SK-N-SH (cell line): ENCODE data around the gene SAP30L. TPM values are rescaled to one million over a fixed set of nuclear protein-coding genes. Genes with fewer than 3 reads are reported as not detected.

Source experiments
- CTCF ChIA-PET: fragments of 300-600, 350-600 bp; formaldehyde crosslinking; extraction: SDS; loops from one replicate; lab custom pipeline; 2021; lab: Yijun Ruan, JAX
- POLR2A ChIA-PET: fragments of 350-600 bp; sonication (Branson Sonifier 250); formaldehyde crosslinking; extraction: SDS; loops from one replicate; lab custom pipeline; 2020; ENCODE audit warnings: antibody characterized with exemption, inconsistent platforms; lab: Yijun Ruan, JAX
- DNase-seq: peaks from one replicate; pipeline ENCODE4 v3.0.0; 2012
- H2AFZ ChIP-seq: fragments of 200-600 bp; sonication (generic); 2 replicates; pipeline ENCODE4 v1.8.1; 2016; ENCODE audit warnings: antibody characterized with exemption, mild to moderate bottlenecking, low read depth
- H3F3A ChIP-seq: fragments of 200-600 bp; sonication (generic); replicated peaks from 2 replicates; pipeline ENCODE3; 2016; ENCODE audit warnings: antibody characterized with exemption, mild to moderate bottlenecking; ENCODE audit not compliant: insufficient read depth
- H3K27ac ChIP-seq, 2 experiments: fragments of 200-500 bp in 1 of 2; fragments of 200-600 bp in 1 of 2; sonication (Bioruptor generic) in 1 of 2; sonication (generic), shearing (Covaris generic) in 1 of 2; 2 replicates each; pipeline versions ENCODE4 v1.5.1 to v1.6.1; 2014 to 2016; ENCODE audit warnings: low read depth in 2 of 2, inconsistent platforms in 1 of 2, low read length in 1 of 2, mild to moderate bottlenecking in 1 of 2, mixed read lengths in 1 of 2
- H3K27me3 ChIP-seq: fragments of 200-600 bp; sonication (generic), shearing (Covaris generic); 2 replicates; pipeline ENCODE4 v1.6.1; 2016; ENCODE audit warnings: mixed run types; ENCODE audit not compliant: insufficient read depth
- H3K36me3 ChIP-seq, 2 experiments: fragments of 200-500 bp in 1 of 2; fragments of 200-600 bp in 1 of 2; sonication (Bioruptor generic) in 1 of 2; sonication (generic) in 1 of 2; replicated peaks in 1 of 2; 2 replicates each; pipeline versions ENCODE3 to v1.5.1; 2014 to 2016; ENCODE audit warnings: low read length in 1 of 2, mild to moderate bottlenecking in 1 of 2; ENCODE audit not compliant: insufficient read depth in 2 of 2, control insufficient read depth in 1 of 2
- H3K4me1 ChIP-seq, 2 experiments: fragments of 200-500 bp in 1 of 2; fragments of 200-600 bp in 1 of 2; sonication (Bioruptor generic) in 1 of 2; sonication (generic), shearing (Covaris generic) in 1 of 2; 2 replicates each; pipeline versions ENCODE4 v1.5.1 to v1.6.1; 2014 to 2016; ENCODE audit warnings: low read depth in 1 of 2, low read length in 1 of 2, mixed run types in 1 of 2; ENCODE audit not compliant: insufficient read depth in 2 of 2, control insufficient read depth in 1 of 2
- H3K4me2 ChIP-seq: fragments of 200-600 bp; sonication (generic), shearing (Covaris generic); 2 replicates; pipeline ENCODE4 v1.6.1; 2017; ENCODE audit warnings: mixed run types
- H3K4me3 ChIP-seq, 2 experiments: fragments of 200-500 bp in 1 of 2; fragments of 200-600 bp in 1 of 2; sonication (Bioruptor generic) in 1 of 2; sonication (generic), shearing (Covaris generic) in 1 of 2; 2 replicates each; pipeline versions ENCODE4 v1.5.1 to v1.8.1; 2014 to 2016; ENCODE audit warnings: low read depth in 2 of 2, inconsistent platforms in 1 of 2, low read length in 1 of 2, mild to moderate bottlenecking in 1 of 2, mixed read lengths in 1 of 2, moderate library complexity in 1 of 2
- H3K79me2 ChIP-seq: fragments of 200-600 bp; sonication (generic); 2 replicates; pipeline ENCODE4 v1.8.1; 2017; ENCODE audit warnings: mild to moderate bottlenecking; ENCODE audit not compliant: insufficient read depth
- H3K9ac ChIP-seq: fragments of 200-600 bp; sonication (generic); 2 replicates; pipeline ENCODE4 v1.6.1; 2017; ENCODE audit warnings: mixed run types
- H3K9me2 ChIP-seq: fragments of 200-600 bp; sonication (generic); 2 replicates; pipeline ENCODE4 v1.6.1; 2017; ENCODE audit warnings: mixed run types
- H3K9me3 ChIP-seq: fragments of 200-600 bp; sonication (generic); 2 replicates; pipeline ENCODE4 v1.6.1; 2017; ENCODE audit warnings: mixed run types, mild to moderate bottlenecking, moderate library complexity
- H4K20me1 ChIP-seq: fragments of 200-600 bp; sonication (generic); 2 replicates; pipeline ENCODE4 v1.6.1; 2017; ENCODE audit warnings: mild to moderate bottlenecking, mixed run types; ENCODE audit not compliant: insufficient read depth
- CHD2 ChIP-seq: fragments of 150-350 bp; IDR thresholded peaks from 2 replicates; pipeline ENCODE4 v1.6.1; 2018; ENCODE audit warnings: low read length; ENCODE audit not compliant: partially characterized antibody
- ELF1 ChIP-seq: IDR thresholded peaks from 2 replicates; pipeline ENCODE4 v1.4.0; 2012
- EP300 ChIP-seq, 2 experiments: IDR thresholded peaks; 2 replicates each; pipeline versions ENCODE4 v1.4.0 to v1.6.1; 2012; ENCODE audit warnings: borderline replicate concordance in 1 of 2, low read depth in 1 of 2, low read length in 1 of 2
- FOSL2 ChIP-seq: IDR thresholded peaks from 2 replicates; pipeline ENCODE4 v1.4.0; 2012; ENCODE audit warnings: low read depth, mild to moderate bottlenecking, moderate library complexity, borderline replicate concordance
- FOXM1 ChIP-seq: IDR thresholded peaks from 2 replicates; pipeline ENCODE4 v1.4.0; 2012; ENCODE audit warnings: low read depth, mild to moderate bottlenecking
- JUND ChIP-seq: IDR thresholded peaks from 2 replicates; pipeline ENCODE4 v1.4.0; 2012
- MEF2A ChIP-seq: IDR thresholded peaks from 2 replicates; pipeline ENCODE4 v1.4.0; 2012; ENCODE audit warnings: low read depth, borderline replicate concordance
- MXI1 ChIP-seq: IDR thresholded peaks from 2 replicates; pipeline ENCODE4 v1.6.1; 2012; ENCODE audit warnings: mild to moderate bottlenecking, low read depth, low read length, improper control_type of control experiment
- NFIC ChIP-seq: IDR thresholded peaks from 2 replicates; pipeline ENCODE4 v1.4.0; 2012; ENCODE audit warnings: borderline replicate concordance
- NRF1 ChIP-seq: IDR thresholded peaks from 2 replicates; pipeline ENCODE4 v1.6.1; 2012; ENCODE audit warnings: low read depth, mild to moderate bottlenecking, low read length
- RAD21 ChIP-seq: IDR thresholded peaks from 2 replicates; pipeline ENCODE4 v1.6.1; 2012; ENCODE audit warnings: mild to moderate bottlenecking, low read length
- RFX5 ChIP-seq: IDR thresholded peaks from 2 replicates; pipeline ENCODE4 v1.6.1; 2012; ENCODE audit warnings: mild to moderate bottlenecking, improper control_type of control experiment, low read length
- SMC3 ChIP-seq: IDR thresholded peaks from 2 replicates; pipeline ENCODE4 v1.6.1; 2012; ENCODE audit warnings: low read depth, low read length, improper control_type of control experiment
- TEAD4 ChIP-seq: IDR thresholded peaks from 2 replicates; pipeline ENCODE4 v1.4.0; 2012; ENCODE audit warnings: mild to moderate bottlenecking, borderline replicate concordance; ENCODE audit not compliant: insufficient read depth
- YY1 ChIP-seq: IDR thresholded peaks from 2 replicates; pipeline ENCODE4 v1.4.0; 2012; ENCODE audit warnings: low read depth, mild to moderate bottlenecking
- WGBS: methylation state at CpG from one replicate; pipeline ENCODE4 v1.1.6; 2017; ENCODE audit warnings: low lambda C conversion rate; 5-methylcytosine and 5-hydroxymethylcytosine counted together
- polyA plus RNA-seq, 3 experiments: library from polyadenylated mRNA; depleted of rRNA; stranded (reverse); fragments of >200 nt; gene quantifications; 2 replicates each; pipeline ENCODE4 v1.2.3, GENCODE V29; 2012
- TF ChIP-seq, protein P1 (sequence below): IDR thresholded peaks from 2 replicates; pipeline ENCODE4 v1.4.0; 2012; ENCODE audit warnings: low read depth, borderline replicate concordance
- TF ChIP-seq, protein P2 (sequence below): IDR thresholded peaks from 2 replicates; pipeline ENCODE4 v1.6.1; 2012; ENCODE audit warnings: mild to moderate bottlenecking, low read depth, low read length, moderate library complexity
- TF ChIP-seq, protein P3 (sequence below): fragments of 150-350 bp; IDR thresholded peaks from 2 replicates; pipeline ENCODE4 v1.6.1; 2017; ENCODE audit warnings: antibody characterized with exemption, low read length, low read depth, borderline replicate concordance
- TF ChIP-seq, protein P4 (sequence below): IDR thresholded peaks from 2 replicates; pipeline ENCODE4; 2012
- TF ChIP-seq, protein P5 (sequence below): IDR thresholded peaks from 2 replicates; pipeline ENCODE4 v1.4.0; 2012; ENCODE audit warnings: low read depth

Gene SAP30L
- polyA plus RNA-seq, 1 of the 3 experiments (the other 2 are of a cell fraction), result 26.6 TPM

DNA sequence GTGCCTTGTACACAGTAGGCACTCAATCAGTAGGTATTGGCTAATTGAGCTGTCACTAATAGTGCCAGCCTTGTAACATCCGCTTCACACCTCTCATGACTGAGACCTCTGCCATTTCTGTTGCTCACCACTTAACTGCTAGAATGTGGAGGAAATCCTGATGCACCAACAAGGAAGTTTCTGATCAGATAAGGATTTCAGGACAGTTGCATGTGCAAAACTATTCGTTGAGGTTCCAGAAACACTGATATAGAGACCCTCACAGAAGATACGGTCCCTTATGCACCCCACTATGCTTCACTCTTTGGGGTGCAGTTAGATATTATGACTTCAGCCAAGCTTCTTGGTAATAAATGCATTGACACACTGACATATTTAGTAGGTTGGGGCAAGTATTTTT, 10.7 kb downstream of the SAP30L start:
- CTCF ChIA-PET, result interaction anchor here (0.9 to 1.2 kb wide), 4 partner anchors 10 to 194 kb away, joined by 3 to 5 read pairs (median 3); no protein-coding TSS in a partner anchor
- no peaks in the 10 kb centered on the region for H3K27me3 ChIP-seq
- H3K36me3 ChIP-seq, result peaks cover 35 to 70% of the 10 kb centered on the region in 2 experiments
- no peak overlapping the region for H3K27ac ChIP-seq
- WGBS, result 80% methylated on average over 3 of the region's 3 CpGs
- no peaks in the 10 kb centered on the region for H3F3A ChIP-seq
- no peaks in the 10 kb centered on the region for H3K9me2 ChIP-seq
- DNase-seq, result no peak
- no peaks in the 10 kb centered on the region for H4K20me1 ChIP-seq
- H3K4me3 ChIP-seq, result no peak overlapping the region
- H3K79me2 ChIP-seq, result 0 out of 2 replicates have a peak, but pooled peaks cover 5% of the 10 kb centered on the region
- POLR2A ChIA-PET, result no interaction called here
- H3K9me3 ChIP-seq, result no peaks in the 10 kb centered on the region
- H3K4me1 ChIP-seq, result peaks cover 0 to 7% of the 10 kb centered on the region in 2 experiments; a peak in 1 of 4 replicates
- H2AFZ ChIP-seq, result no peak overlapping the region
- H3K4me2 ChIP-seq, result no peak overlapping the region
- TF ChIP-seq MEF2A (no peak), YY1 (no peak), ELF1 (no peak), SMC3 (no peak), TEAD4 (no peak), MXI1 (no peak), NRF1 (no peak), EP300 (IDR thresholded peaks at IDR 0.05; ENCODE audit: borderline replicate concordance in 1 of 2, low read depth in 1 of 2, low read length in 1 of 2) (no peak), NFIC (no peak), RAD21 (no peak), FOXM1 (no peak), RFX5 (no peak), CHD2 (no peak), JUND (no peak), FOSL2 (no peak)
- TF ChIP-seq, protein P1, sequence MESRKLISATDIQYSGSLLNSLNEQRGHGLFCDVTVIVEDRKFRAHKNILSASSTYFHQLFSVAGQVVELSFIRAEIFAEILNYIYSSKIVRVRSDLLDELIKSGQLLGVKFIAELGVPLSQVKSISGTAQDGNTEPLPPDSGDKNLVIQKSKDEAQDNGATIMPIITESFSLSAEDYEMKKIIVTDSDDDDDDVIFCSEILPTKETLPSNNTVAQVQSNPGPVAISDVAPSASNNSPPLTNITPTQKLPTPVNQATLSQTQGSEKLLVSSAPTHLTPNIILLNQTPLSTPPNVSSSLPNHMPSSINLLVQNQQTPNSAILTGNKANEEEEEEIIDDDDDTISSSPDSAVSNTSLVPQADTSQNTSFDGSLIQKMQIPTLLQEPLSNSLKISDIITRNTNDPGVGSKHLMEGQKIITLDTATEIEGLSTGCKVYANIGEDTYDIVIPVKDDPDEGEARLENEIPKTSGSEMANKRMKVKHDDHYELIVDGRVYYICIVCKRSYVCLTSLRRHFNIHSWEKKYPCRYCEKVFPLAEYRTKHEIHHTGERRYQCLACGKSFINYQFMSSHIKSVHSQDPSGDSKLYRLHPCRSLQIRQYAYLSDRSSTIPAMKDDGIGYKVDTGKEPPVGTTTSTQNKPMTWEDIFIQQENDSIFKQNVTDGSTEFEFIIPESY, result no peak
- TF ChIP-seq, protein P2, sequence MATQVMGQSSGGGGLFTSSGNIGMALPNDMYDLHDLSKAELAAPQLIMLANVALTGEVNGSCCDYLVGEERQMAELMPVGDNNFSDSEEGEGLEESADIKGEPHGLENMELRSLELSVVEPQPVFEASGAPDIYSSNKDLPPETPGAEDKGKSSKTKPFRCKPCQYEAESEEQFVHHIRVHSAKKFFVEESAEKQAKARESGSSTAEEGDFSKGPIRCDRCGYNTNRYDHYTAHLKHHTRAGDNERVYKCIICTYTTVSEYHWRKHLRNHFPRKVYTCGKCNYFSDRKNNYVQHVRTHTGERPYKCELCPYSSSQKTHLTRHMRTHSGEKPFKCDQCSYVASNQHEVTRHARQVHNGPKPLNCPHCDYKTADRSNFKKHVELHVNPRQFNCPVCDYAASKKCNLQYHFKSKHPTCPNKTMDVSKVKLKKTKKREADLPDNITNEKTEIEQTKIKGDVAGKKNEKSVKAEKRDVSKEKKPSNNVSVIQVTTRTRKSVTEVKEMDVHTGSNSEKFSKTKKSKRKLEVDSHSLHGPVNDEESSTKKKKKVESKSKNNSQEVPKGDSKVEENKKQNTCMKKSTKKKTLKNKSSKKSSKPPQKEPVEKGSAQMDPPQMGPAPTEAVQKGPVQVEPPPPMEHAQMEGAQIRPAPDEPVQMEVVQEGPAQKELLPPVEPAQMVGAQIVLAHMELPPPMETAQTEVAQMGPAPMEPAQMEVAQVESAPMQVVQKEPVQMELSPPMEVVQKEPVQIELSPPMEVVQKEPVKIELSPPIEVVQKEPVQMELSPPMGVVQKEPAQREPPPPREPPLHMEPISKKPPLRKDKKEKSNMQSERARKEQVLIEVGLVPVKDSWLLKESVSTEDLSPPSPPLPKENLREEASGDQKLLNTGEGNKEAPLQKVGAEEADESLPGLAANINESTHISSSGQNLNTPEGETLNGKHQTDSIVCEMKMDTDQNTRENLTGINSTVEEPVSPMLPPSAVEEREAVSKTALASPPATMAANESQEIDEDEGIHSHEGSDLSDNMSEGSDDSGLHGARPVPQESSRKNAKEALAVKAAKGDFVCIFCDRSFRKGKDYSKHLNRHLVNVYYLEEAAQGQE, result no peak
- TF ChIP-seq, protein P3, sequence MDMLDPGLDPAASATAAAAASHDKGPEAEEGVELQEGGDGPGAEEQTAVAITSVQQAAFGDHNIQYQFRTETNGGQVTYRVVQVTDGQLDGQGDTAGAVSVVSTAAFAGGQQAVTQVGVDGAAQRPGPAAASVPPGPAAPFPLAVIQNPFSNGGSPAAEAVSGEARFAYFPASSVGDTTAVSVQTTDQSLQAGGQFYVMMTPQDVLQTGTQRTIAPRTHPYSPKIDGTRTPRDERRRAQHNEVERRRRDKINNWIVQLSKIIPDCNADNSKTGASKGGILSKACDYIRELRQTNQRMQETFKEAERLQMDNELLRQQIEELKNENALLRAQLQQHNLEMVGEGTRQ, result no peak
- TF ChIP-seq, protein P4, sequence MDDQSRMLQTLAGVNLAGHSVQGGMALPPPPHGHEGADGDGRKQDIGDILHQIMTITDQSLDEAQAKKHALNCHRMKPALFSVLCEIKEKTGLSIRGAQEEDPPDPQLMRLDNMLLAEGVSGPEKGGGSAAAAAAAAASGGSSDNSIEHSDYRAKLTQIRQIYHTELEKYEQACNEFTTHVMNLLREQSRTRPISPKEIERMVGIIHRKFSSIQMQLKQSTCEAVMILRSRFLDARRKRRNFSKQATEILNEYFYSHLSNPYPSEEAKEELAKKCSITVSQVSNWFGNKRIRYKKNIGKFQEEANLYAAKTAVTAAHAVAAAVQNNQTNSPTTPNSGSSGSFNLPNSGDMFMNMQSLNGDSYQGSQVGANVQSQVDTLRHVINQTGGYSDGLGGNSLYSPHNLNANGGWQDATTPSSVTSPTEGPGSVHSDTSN, result no peak
- TF ChIP-seq, protein P5, sequence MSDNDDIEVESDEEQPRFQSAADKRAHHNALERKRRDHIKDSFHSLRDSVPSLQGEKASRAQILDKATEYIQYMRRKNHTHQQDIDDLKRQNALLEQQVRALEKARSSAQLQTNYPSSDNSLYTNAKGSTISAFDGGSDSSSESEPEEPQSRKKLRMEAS, result no peak
- no peak overlapping the region for H3K9ac ChIP-seq
